GM19023 (cell line): Measurements from ENCODE around the gene LHB.
"Not testable (repeated sequence)": the region's sequence is repeated elsewhere in the genome, so short reads cannot be mapped to it uniquely, and the experiment has no call there.

Source experiments
- ATAC-seq: cut with Tn5 transposase; IDR thresholded peaks from one replicate; pipeline ENCODE4 v1.9.1; 2021; ENCODE audit warnings: mild to moderate bottlenecking, moderate library complexity; ENCODE audit not compliant: unreplicated experiment

Gene LHB

GRCh38 chr19:49017041-49017665, at the start of gene LHB:
Gene LHB, minus strand, starts transcription at chr19:49017091. Its CDS starts 10 bp downstream, at chr19:49017081.
- no peak for ATAC-seq

GRCh38 chr19:49065905-49066512, 49.1 kb upstream of the LHB start:
- ATAC-seq, result no peak

DNA sequence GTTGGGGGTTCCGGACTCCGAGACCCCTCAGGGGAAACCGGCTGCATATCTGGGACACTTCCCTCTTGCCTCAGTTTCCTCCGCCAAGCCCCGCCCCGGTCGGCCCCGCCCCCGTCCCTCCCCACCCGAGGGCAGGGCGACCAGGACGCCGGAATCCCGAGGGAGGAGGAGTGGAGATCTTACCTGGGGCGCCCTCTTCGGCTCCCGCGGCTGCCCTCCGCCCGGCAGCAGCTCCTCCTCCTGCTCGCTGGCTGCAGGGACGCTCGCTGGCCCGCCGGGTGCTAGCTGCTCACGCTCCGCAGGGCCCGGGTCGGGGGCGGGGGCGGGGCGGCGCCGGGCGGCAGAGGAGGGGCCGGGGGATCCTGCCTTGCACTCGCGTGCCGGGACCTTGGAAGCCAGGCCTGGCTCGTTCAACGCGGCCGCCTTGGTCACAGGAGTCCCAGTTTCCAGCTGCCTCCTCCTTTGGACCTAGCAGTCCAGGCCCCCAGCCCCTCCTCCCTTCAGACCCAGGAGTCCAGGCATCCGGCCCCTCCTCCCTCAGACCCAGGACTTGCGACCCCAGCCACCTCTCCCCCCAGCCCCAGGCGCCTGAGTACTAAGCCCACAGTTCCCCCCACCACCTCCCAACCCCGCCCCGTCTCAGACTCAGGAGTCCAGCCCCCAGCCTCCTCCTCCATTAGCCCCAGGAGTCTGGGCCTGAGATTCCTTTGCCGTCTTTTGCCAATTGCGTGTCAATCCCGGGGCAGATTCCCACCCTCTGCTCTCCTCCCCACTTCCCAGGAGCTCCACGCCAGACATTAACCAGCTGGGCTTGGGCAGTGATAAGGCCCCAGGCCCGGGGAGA, 48.1 kb upstream of the LHB start, which contains the start of gene NTF4:
TSS of gene NTF4 (minus strand) at position 51 of the 844 bp plus-strand sequence. CDS start 2,821 bp downstream, outside the sequence.
- ATAC-seq, result no peak

DNA sequence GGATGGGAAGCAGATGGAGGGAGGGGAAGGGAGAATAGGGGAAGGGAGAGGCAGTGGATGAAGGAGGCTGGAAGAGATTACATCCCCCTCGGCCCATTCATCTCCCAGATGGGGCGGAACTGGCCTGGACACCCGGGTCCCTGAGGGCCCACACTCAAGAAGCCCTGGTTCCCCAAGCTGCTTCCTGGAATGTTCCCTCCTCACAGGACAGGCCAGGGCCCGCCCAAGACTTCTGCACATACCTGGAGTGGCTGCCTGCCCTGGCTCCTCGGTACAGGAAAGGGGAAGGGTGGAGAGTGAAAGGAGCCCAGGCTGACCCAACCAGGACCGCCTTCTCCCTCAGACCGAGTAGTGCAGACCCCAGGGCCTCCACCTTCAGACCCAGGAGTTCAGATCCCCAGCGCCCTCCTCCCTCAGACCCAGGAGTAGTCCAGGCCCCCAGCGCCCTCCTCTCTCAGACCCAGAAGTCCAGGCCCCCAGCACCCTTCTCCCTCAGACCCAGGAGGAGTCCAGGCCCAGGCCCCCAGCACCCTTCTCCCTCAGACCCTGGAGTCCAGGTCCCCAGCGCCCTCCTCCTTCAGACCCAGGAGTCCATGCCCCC, 47.2 kb upstream of the LHB start:
- no peak for ATAC-seq

GRCh38 chr19:49061445-49061844, 44.6 kb upstream of the LHB start:
- no peak for ATAC-seq

GRCh38 chr19:49061000-49061399, 44.1 kb upstream of the LHB start:
- no peak for ATAC-seq

DNA sequence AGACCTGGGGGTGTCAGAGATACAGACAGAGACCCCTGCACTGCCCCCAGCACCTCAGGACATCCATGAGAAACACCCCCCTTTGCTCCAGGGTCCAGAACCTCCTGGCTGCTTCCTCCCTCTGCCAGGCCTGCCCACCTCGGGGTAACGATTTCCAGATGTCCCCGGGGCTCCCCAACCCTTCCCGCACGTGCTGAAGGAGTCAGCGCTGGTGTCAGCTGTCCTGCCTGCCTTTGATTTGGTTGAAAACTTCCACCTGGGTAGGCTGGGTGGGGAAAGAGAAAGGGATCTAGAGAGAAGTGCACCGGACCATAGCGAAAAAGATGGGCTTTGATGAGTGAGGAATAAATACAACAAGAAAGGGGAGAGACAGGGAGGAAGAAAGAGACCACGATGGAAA, 42.2 kb upstream of the LHB start:
- no peak for ATAC-seq

DNA sequence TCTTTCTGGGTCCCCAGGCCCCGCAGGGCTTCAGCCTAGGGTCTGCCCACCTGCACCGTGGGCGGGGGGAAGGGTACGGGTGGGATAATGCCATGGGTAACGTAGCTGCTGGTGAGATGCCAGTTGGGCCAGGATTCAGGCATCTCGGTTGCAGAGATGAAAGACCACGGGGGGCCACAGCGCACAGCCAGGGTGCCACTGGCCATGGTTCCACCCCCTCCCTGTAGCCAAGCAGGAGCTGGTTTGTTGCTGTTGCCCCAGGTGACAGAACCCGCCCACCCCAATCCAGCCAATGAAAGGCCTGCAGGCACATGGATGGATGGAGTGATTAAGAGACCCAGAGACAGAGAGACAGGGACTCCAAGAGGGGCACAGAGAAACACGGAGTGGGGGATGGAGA, 41.7 kb upstream of the LHB start:
- no peak for ATAC-seq

DNA sequence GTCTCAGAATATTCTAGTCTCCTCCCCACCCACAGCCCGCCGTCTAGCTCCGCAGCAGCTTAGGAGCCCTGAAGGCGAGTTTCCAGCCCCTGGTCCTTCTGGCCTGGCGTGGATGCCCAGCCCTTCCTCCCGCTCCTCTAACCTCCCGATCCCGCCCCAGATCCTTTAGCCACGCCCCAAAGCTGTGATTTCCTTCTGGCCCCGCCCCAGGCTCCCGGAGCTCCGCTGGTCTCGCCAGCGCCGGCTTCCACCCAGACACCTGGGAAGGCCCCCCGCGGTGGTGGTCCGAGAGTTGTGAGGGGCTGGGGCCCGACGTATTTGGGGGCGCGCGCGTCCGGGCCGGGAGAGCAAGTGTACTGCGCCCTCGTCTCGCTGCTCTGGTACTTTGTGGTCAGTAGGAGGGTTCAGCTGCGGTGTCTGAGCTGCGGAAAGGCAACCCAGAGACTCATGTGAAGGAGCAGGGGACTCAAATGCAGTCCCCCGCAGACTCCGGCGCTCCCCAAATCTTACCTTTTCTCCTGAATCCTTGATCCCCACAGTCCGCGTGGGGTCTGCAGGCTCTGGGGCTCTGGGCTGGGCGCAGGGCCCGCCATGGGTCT, 40.8 kb upstream of the LHB start, which contains the start of gene CGB7:
TSS of gene CGB7 (minus strand) at position 114 of the 599 bp plus-strand sequence. CDS start 2,374 bp downstream, outside the sequence.
- no peak for ATAC-seq

GRCh38 chr19:49056902-49057596, 40.2 kb upstream of the LHB start:
- not testable (repeated sequence) for ATAC-seq

DNA sequence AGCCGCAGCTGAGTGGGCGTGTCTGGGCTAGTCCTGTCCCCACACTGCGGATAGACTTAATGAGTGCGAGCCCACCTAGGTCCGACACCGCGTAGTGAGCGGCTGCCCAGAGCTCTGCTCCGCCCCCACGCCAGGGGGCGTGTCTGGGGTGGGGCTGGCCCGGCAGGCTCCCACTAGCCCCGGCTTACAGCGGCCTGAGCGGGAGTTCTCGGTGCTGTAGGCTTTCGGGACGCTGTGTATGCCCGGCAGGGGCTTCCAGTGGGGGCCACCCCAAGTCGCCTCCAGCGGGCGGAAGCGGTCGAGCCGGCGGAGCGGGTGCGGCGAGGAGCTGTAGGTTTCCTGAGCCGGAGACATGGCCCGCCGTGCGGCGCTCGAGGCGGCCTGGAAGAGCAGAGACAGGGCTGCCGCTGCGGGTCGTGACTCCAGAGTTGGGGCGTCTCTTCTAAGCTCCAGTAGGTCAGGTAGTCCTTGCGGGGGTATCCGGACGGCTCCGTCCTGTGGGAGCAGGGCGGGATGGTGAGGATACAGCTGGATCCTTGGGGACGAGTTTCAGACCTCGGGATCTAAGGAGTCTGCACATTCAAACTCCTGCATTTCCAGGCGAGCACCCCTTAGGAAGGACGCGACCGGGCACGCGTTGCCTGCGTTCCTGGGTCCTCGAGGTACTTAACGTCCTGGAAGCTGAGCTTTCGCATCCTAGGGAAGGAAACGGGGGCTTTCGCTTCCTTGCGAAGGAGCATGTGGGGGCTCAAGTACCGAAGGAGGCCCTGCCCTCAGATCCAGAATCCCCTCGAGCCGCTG, 39.4 kb upstream of the LHB start:
- no peak for ATAC-seq

DNA sequence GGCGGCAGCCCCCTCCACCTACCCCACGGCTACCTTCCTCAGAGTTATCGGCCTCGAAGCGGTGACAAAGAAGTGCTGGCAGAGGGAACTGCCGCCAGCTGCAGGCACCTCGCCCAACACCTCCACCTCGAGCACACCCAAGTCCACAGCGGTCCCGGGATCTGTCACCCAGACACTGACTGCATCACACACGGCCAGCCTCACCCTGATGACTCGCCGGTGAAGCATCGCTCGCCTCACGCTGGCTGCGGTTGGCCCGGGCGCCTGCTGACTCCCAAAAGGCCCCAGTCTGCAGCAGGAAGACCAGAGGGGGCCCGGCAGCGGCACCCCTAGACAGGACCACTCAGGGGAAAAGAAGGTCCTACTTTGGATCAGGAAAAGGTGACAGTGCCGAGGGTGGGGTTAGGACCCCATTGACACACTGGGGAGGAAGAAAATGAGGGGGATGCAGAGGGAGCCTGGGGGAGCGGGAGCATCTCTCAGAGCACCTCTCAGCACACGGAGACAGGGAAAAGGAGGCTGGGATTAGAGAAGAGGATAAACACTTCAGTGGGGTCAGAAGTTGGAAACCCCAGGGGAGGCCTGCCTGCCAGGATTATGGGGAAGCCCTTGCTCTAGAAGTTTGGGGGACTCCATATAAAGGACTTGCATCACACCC, 33.6 kb upstream of the LHB start:
- ATAC-seq, result not testable (repeated sequence)

DNA sequence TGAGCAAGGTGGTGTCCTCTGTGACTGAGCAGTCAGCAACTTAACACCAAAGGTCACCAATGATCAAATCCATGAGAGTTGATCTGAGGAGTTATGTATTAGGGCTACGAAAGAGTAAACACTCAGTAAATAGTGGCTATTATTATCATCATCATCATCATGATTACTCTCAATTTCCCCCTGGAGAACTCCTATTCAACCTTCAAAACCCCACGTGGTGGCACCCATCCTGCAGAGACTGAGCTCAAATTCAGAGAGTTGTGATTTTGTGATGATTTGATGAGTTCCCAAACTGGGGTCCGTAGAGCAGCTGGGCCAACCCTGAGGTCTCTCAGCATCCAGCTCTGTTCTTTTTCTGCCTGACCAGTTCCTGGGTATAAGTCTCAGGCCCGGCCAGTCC, 32.9 kb upstream of the LHB start:
- not testable (repeated sequence) for ATAC-seq

DNA sequence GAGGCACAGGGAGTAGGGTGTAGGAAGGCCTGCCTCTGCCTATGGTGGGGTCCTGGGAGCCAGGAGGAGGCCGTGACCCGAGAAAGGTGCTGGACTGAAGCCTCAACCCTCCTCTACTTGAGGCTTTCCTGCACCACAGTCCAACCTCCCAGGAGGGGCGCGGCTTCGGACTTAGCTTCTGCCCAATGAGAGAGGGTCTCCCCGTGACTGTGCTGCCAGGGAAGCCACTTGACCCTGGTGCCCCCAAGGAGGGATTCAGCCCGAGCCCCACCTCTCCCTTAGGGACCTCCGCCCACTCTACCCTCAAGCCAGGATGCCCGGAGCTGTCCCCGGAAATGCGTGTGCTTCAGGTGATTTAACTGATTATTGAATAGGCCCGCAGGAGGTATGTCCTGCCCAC, 32.1 kb upstream of the LHB start, which contains the start of gene CGB8:
TSS of gene CGB8 (minus strand) at position 101 of the 400 bp plus-strand sequence. CDS start 372 bp downstream, outside the sequence.
- ATAC-seq, result not testable (repeated sequence)

GRCh38 chr19:49043548-49043947, 26.7 kb upstream of the LHB start, which contains the start of gene CGB5:
Gene CGB5, plus strand, starts transcription at chr19:49043848. Its CDS starts 362 bp downstream, at chr19:49044210.
- ATAC-seq, result not testable (repeated sequence)

DNA sequence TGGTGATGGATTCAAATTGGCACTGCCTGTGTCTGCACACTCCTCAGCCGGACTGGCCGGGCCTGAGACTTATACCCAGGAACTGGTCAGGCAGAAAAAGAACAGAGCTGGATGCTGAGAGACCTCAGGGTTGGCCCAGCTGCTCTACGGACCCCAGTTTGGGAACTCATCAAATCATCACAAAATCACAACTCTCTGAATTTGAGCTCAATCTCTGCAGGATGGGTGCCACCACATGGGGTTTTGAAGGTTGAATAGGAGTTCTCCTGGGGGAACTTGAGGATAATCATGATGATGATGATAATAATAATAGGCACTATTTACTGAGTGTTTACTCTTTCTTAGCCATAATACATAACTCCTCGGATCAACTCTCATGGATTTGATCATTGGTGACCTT, 25.8 kb upstream of the LHB start:
- ATAC-seq, result not testable (repeated sequence)

- no peak for ATAC-seq
Measured at GRCh38 chr19:49042177-49042576, 25.3 kb upstream of the LHB start.

GRCh38 chr19:49039736-49040135, 22.8 kb upstream of the LHB start:
- ATAC-seq, result not testable (repeated sequence)
